ENCODE measurements around the gene ZHX3. TPM values are rescaled to one million over a fixed set of nuclear protein-coding genes. Genes with fewer than 3 reads are reported as not detected.

Gene ZHX3
- total and polyA plus RNA-seq, 9 of the 15 experiments (the other 6 are each of a cell fraction or from before 2014, with no cell fraction given): 0.80 to 14.6 (median 4.9) TPM

DNA sequence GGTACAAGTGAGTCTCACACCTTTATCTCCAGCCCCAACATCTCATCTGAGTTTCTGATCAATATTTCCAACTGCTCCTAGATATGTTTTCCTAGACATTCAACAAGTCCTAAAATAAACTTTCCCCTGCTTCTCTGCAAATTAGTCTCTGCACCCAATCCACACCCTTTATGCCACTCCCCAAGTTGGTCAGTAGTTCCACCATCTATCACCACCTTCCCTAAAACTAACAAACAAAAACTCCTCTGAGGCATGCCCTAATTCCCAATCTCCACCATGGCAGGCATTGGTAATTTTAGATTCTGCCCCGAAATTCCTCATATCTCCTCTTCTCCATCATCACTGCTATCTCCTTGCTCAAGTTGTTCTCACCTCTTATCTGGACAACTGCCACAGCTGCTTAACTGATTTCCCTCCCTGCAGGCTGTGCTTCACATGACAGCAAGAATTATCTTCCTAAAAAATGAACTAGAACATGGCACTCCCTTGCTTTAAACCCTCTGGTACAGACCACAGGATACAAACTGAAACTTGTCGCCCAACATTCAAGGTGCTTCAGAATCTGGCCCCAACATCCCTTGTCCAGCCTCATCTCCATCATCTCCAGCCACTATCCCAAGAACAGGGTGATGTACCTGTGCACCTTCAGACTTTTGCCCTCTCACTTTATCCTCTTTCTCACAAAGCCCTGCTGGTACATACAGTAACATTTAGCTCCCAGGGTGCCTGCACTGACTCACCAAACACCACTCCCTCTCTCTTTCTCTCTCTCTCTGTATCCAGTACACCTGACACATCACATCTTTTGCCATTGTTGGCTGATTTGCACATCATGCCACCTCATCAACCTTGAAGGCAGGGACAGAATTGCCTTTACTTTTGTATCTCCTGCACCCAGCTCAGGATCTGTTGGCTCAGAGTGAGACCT lies 55.5 kb downstream of the ZHX3 start (continued):
- TF ChIP-seq SRSF9 (IDR thresholded peaks at IDR 0.05; ENCODE audit: borderline replicate concordance, low read depth, low read length): no peak
- TF ChIP-seq XRCC3 (IDR thresholded peaks at IDR 0.05): no peak
- peak in 1 of 2 experiments; percentile 60; a peak in 2 of 4 replicates for TF ChIP-seq HDAC1 (IDR thresholded peaks at IDR 0.05)
- TF ChIP-seq ZNF140 (CRISPR knock-in tag; IDR thresholded peaks at IDR 0.05): no peak
- no peak for TF ChIP-seq NR1H2 (CRISPR knock-in tag; IDR thresholded peaks at IDR 0.05)
- no peak for TF ChIP-seq NFXL1 (CRISPR knock-in tag; IDR thresholded peaks at IDR 0.05)
- TF ChIP-seq, protein P1, sequence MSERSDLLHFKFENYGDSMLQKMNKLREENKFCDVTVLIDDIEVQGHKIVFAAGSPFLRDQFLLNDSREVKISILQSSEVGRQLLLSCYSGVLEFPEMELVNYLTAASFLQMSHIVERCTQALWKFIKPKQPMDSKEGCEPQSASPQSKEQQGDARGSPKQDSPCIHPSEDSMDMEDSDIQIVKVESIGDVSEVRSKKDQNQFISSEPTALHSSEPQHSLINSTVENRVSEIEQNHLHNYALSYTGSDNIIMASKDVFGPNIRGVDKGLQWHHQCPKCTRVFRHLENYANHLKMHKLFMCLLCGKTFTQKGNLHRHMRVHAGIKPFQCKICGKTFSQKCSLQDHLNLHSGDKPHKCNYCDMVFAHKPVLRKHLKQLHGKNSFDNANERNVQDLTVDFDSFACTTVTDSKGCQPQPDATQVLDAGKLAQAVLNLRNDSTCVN (CRISPR knock-in tag; IDR thresholded peaks at IDR 0.05): peak; percentile 84; the same call in 1 of the 2 replicates
- TF ChIP-seq, protein P2, sequence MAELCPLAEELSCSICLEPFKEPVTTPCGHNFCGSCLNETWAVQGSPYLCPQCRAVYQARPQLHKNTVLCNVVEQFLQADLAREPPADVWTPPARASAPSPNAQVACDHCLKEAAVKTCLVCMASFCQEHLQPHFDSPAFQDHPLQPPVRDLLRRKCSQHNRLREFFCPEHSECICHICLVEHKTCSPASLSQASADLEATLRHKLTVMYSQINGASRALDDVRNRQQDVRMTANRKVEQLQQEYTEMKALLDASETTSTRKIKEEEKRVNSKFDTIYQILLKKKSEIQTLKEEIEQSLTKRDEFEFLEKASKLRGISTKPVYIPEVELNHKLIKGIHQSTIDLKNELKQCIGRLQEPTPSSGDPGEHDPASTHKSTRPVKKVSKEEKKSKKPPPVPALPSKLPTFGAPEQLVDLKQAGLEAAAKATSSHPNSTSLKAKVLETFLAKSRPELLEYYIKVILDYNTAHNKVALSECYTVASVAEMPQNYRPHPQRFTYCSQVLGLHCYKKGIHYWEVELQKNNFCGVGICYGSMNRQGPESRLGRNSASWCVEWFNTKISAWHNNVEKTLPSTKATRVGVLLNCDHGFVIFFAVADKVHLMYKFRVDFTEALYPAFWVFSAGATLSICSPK (IDR thresholded peaks at IDR 0.05; ENCODE audit: borderline replicate concordance): no peak
- TF ChIP-seq PRPF4 (IDR thresholded peaks at IDR 0.05; ENCODE audit: insufficient read depth, low read depth, low read length, poor library complexity, severe bottlenecking): no peak
- TF ChIP-seq ZKSCAN1 (IDR thresholded peaks at IDR 0.05; ENCODE audit: low read depth, low read length): no peak
- TF ChIP-seq FOSL1 (tag; conservative IDR thresholded peaks at IDR 0.05): peak; percentile 58
- no peak for TF ChIP-seq E2F5 (CRISPR knock-in tag; IDR thresholded peaks at IDR 0.05)
- no peak for TF ChIP-seq ZFP36 (IDR thresholded peaks at IDR 0.05; ENCODE audit: low read depth, low read length, partially characterized antibody)
- TF ChIP-seq CCNT2 (IDR thresholded peaks at IDR 0.05; ENCODE audit: borderline replicate concordance, extremely low read depth, insufficient read length, low read depth, low read length): no peak
- TF ChIP-seq MCM3 (IDR thresholded peaks at IDR 0.05): no peak
- TF ChIP-seq TAF15 (IDR thresholded peaks at IDR 0.05; ENCODE audit: low read depth, low read length): no peak
- TF ChIP-seq XRCC5 (IDR thresholded peaks at IDR 0.05; ENCODE audit: low read depth, low read length): no peak
- TF ChIP-seq ARHGAP35 (IDR thresholded peaks at IDR 0.05; ENCODE audit: partially characterized antibody): no peak
- TF ChIP-seq DPF2 (IDR thresholded peaks at IDR 0.05): peak; percentile 90
- no peak for TF ChIP-seq LEF1 (IDR thresholded peaks at IDR 0.05)
- TF ChIP-seq CREM (IDR thresholded peaks at IDR 0.05; ENCODE audit: low read depth): peak; percentile 28; the same call in 1 of the 2 replicates
- TF ChIP-seq ZNF124 (CRISPR knock-in tag; IDR thresholded peaks at IDR 0.05): no peak
- TF ChIP-seq, protein P3, sequence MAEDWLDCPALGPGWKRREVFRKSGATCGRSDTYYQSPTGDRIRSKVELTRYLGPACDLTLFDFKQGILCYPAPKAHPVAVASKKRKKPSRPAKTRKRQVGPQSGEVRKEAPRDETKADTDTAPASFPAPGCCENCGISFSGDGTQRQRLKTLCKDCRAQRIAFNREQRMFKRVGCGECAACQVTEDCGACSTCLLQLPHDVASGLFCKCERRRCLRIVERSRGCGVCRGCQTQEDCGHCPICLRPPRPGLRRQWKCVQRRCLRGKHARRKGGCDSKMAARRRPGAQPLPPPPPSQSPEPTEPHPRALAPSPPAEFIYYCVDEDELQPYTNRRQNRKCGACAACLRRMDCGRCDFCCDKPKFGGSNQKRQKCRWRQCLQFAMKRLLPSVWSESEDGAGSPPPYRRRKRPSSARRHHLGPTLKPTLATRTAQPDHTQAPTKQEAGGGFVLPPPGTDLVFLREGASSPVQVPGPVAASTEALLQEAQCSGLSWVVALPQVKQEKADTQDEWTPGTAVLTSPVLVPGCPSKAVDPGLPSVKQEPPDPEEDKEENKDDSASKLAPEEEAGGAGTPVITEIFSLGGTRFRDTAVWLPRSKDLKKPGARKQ (CRISPR knock-in tag; IDR thresholded peaks at IDR 0.05): no peak
- TF ChIP-seq RBM15 (IDR thresholded peaks at IDR 0.05; ENCODE audit: insufficient read depth, low read length): no peak
- TF ChIP-seq SMARCA5 (IDR thresholded peaks at IDR 0.05): no peak
